ENCODE measurements around the gene UBE2E2.

The UBE2E2 gene

GRCh38 chr3:23629181-23629894, 426.2 kb downstream of the UBE2E2 start:
- DNase-seq (ENCODE audit: low read depth), result no peak
- H3K4me3 ChIP-seq (ENCODE audit: low read depth, low read length), result no peak overlapping the region
- no peak for TF ChIP-seq CTCF (IDR thresholded peaks at IDR 0.05; ENCODE audit: insufficient read depth, low read depth, low read length, missing control alignments)

DNA sequence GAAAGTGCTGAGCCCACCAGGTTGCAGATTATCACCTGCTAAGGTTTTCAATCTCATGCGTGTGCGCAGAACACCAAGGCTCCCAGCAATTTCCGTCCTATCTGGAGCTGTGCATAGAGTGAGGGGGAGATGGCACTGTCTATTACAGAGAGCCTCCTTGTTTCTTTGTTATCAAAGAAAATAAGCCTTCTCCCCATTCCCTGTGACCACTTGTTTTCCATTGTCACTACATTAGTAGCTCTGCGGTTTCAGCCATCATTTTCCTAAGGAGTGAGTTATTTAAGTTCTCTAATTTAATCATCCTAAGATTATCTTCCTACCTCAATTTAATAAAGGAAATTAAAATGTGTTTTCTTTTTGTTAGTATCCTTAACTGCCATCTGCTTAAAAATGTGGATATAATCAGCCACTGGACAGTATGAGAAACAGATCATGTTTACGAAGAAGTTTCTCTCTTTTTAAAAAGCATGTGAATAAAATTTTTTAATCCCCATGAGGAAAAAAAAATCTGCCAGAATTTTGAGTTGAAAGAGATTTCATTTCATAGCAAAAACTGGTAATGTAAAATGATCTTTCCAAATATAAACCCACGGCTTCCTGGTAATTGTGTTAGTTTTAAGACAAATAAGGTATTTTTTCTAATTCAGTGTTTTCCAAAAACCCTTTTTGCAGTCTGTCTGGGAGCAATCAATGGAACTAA, 430.3 kb downstream of the UBE2E2 start:
- no peak for TF ChIP-seq CTCF (IDR thresholded peaks at IDR 0.05; ENCODE audit: insufficient read depth, low read depth, low read length, missing control alignments)
- DNase-seq (ENCODE audit: low read depth), result no peak
- no peak overlapping the region for H3K4me3 ChIP-seq (ENCODE audit: low read depth, low read length)

- no peak for DNase-seq (ENCODE audit: low read depth)
- TF ChIP-seq CTCF (IDR thresholded peaks at IDR 0.05; ENCODE audit: insufficient read depth, low read depth, low read length, missing control alignments), result no peak
- H3K4me3 ChIP-seq (ENCODE audit: low read depth, low read length), result no peak overlapping the region
Measured at GRCh38 chr3:23637339-23637738, 434.2 kb downstream of the UBE2E2 start.

- TF ChIP-seq CTCF (IDR thresholded peaks at IDR 0.05; ENCODE audit: insufficient read depth, low read depth, low read length, missing control alignments), result no peak
- no peak overlapping the region for H3K4me3 ChIP-seq (ENCODE audit: low read depth, low read length)
- no peak for DNase-seq (ENCODE audit: low read depth)
Measured at GRCh38 chr3:23640471-23641146, 437.5 kb downstream of the UBE2E2 start.
